Neural progenitor cell (in vitro differentiated cells): Measurements from ENCODE around the gene ZNRF1. TPM values are rescaled to one million over a fixed set of nuclear protein-coding genes. Genes with fewer than 3 reads are reported as not detected.
A peak's percentile ranks its signal among the peaks of the same experiment; 100 is the strongest.

ENCODE experiments used
- DNase-seq: peaks from one replicate; pipeline ENCODE4 v3.0.0-alpha.2; 2016; ENCODE audit warnings: low spot score
- H2AFZ ChIP-seq: fragments of 200-600 bp; sonication (generic); replicated peaks from 2 replicates; pipeline ENCODE4 v1.6.1; 2016; ENCODE audit warnings: antibody characterized with exemption
- H3F3A ChIP-seq: fragments of 200-600 bp; sonication (generic); 2 replicates; pipeline ENCODE4 v1.6.1; 2016; ENCODE audit warnings: antibody characterized with exemption, low read depth
- H3K27ac ChIP-seq: fragments of 200-600 bp; sonication (generic); 2 replicates; pipeline ENCODE4 v1.5.1; 2016; ENCODE audit warnings: mild to moderate bottlenecking
- H3K27me3 ChIP-seq: fragments of 200-600 bp; sonication (generic); 2 replicates; pipeline ENCODE4 v1.6.1; 2016; ENCODE audit warnings: mild to moderate bottlenecking, moderate library complexity
- H3K36me3 ChIP-seq: fragments of 200-600 bp; sonication (generic); 2 replicates; pipeline ENCODE4 v1.5.1; 2016
- H3K4me1 ChIP-seq: fragments of 200-600 bp; sonication (generic); 2 replicates; pipeline ENCODE4 v1.6.1; 2016; ENCODE audit warnings: mixed run types
- H3K4me2 ChIP-seq: fragments of 200-600 bp; sonication (generic); 2 replicates; pipeline ENCODE4 v1.6.1; 2016
- H3K4me3 ChIP-seq: fragments of 200-600 bp; sonication (generic); 2 replicates; pipeline ENCODE4 v1.5.1; 2016
- H3K79me2 ChIP-seq: fragments of 200-600 bp; sonication (generic); 2 replicates; pipeline ENCODE4 v1.6.1; 2016; ENCODE audit warnings: low read depth
- H3K9ac ChIP-seq: fragments of 200-600 bp; sonication (generic); 2 replicates; pipeline ENCODE4 v1.6.1; 2016
- H3K9me3 ChIP-seq: fragments of 200-600 bp; sonication (generic); 2 replicates; pipeline ENCODE4 v1.5.1; 2016; ENCODE audit warnings: low read depth
- H4K20me1 ChIP-seq: fragments of 200-600 bp; sonication (generic); 2 replicates; pipeline ENCODE4 v1.6.1; 2016; ENCODE audit warnings: low read depth
- H3K27ac Mint-ChIP-seq: 3 replicates; pipeline ENCODE4 v1.8.0; 2021; ENCODE audit warnings: mixed read lengths
- H3K27me3 Mint-ChIP-seq: 2 replicates; pipeline ENCODE4 v1.8.0; 2022; ENCODE audit warnings: low read depth, mild to moderate bottlenecking, inconsistent platforms, moderate library complexity, mixed read lengths; ENCODE audit not compliant: insufficient read depth
- H3K36me3 Mint-ChIP-seq: 3 replicates; pipeline ENCODE4 v1.8.0; 2021; ENCODE audit warnings: mixed read lengths
- H3K4me1 Mint-ChIP-seq: 3 replicates; pipeline ENCODE4 v1.8.0; 2021; ENCODE audit warnings: mixed read lengths
- H3K4me3 Mint-ChIP-seq: 3 replicates; pipeline ENCODE4 v1.8.0; 2021; ENCODE audit warnings: mild to moderate bottlenecking, moderate library complexity, mixed read lengths
- H3K9me3 Mint-ChIP-seq: 3 replicates; pipeline ENCODE4 v1.8.0; 2020; ENCODE audit warnings: mixed read lengths
- EZH2 ChIP-seq: fragments of 200-600 bp; sonication (generic); IDR thresholded peaks from 2 replicates; pipeline ENCODE4 v1.6.1; 2017; ENCODE audit warnings: antibody characterized with exemption, mild to moderate bottlenecking, moderate library complexity
- EZH2phosphoT487 ChIP-seq: fragments of 200-600 bp; sonication (generic); IDR thresholded peaks from 2 replicates; pipeline ENCODE4 v1.6.1; 2017; ENCODE audit warnings: antibody characterized with exemption
- total RNA-seq: library from RNA; depleted of rRNA; stranded (reverse); fragments of >200 nt; gene quantifications from 2 replicates; pipeline ENCODE4 v1.2.3, GENCODE V29; 2015; ENCODE audit warnings: low replicate concordance
- TF ChIP-seq, protein P1 (sequence below): fragments of 200-600 bp; sonication (generic); IDR thresholded peaks from 2 replicates; pipeline ENCODE4 v1.5.1; 2017; ENCODE audit warnings: antibody characterized with exemption, mild to moderate bottlenecking

Gene ZNRF1
- total RNA-seq, 1 donor from 2014 or later: 9.3 TPM

DNA sequence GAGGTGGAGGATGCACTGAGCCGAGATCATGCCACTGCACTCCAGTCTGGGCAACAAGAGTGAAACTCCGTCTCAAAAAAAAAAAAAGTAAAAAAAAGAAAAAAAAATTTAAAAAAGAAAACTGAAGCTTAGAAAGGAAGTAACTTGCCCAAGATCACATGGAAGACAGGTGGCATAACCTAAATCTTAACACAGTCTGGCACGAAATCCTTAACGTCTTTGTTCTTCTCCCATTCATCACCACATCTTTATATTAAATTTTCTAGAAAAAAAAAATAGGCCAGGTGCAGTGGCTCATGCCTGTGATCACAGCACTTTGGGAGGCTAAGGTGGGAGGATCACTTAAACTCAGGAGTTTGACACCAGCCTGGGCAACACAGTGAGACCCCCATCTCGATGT is 23.2 kb upstream of the ZNRF1 start:
- Histone ChIP-seq H3K27me3 (no peaks in the 10 kb centered on the region), H2AFZ (no peak overlapping the region), H3K79me2 (peaks cover 30% of the 10 kb centered on the region), H3K27ac (no peak overlapping the region), H3K36me3 (no peaks in the 10 kb centered on the region), H3K4me2 (no peak overlapping the region), H3K4me1 (no peaks in the 10 kb centered on the region), H3F3A (no peaks in the 10 kb centered on the region), H4K20me1 (peaks cover 13% of the 10 kb centered on the region), H3K4me3 (no peak overlapping the region), H3K9ac (no peak overlapping the region), H3K9me3 (no peaks in the 10 kb centered on the region)
- H3K9me3 Mint-ChIP-seq: no peaks in the 10 kb centered on the region
- peaks cover 2% of the 10 kb centered on the region for H3K27me3 Mint-ChIP-seq
- H3K4me1 Mint-ChIP-seq: no peaks in the 10 kb centered on the region
- no peak overlapping the region for H3K4me3 Mint-ChIP-seq
- H3K36me3 Mint-ChIP-seq: peaks cover 10% of the 10 kb centered on the region
- no peak overlapping the region for H3K27ac Mint-ChIP-seq
- DNase-seq: no peak
- TF ChIP-seq EZH2: no peak
- TF ChIP-seq EZH2phosphoT487: no peak
- TF ChIP-seq, protein P1, sequence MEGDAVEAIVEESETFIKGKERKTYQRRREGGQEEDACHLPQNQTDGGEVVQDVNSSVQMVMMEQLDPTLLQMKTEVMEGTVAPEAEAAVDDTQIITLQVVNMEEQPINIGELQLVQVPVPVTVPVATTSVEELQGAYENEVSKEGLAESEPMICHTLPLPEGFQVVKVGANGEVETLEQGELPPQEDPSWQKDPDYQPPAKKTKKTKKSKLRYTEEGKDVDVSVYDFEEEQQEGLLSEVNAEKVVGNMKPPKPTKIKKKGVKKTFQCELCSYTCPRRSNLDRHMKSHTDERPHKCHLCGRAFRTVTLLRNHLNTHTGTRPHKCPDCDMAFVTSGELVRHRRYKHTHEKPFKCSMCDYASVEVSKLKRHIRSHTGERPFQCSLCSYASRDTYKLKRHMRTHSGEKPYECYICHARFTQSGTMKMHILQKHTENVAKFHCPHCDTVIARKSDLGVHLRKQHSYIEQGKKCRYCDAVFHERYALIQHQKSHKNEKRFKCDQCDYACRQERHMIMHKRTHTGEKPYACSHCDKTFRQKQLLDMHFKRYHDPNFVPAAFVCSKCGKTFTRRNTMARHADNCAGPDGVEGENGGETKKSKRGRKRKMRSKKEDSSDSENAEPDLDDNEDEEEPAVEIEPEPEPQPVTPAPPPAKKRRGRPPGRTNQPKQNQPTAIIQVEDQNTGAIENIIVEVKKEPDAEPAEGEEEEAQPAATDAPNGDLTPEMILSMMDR: no peak

GRCh38 chr16:74982256-74982655 is 16.6 kb upstream of the ZNRF1 start:
- peaks cover 63% of the 10 kb centered on the region for H3K79me2 ChIP-seq
- Mint-ChIP-seq H3K4me1 (peaks cover 9% of the 10 kb centered on the region), H3K27ac (no peak overlapping the region), H3K9me3 (no peaks in the 10 kb centered on the region), H3K36me3 (peaks cover 8% of the 10 kb centered on the region), H3K4me3 (no peak overlapping the region), H3K27me3 (no peaks in the 10 kb centered on the region)
- peaks cover 6% of the 10 kb centered on the region for H4K20me1 ChIP-seq
- DNase-seq: no peak
- no peak overlapping the region for H3K9ac ChIP-seq
- no peaks in the 10 kb centered on the region for H3K4me1 ChIP-seq
- H3K4me2 ChIP-seq: no peak overlapping the region
- H3F3A ChIP-seq: peaks cover 4% of the 10 kb centered on the region
- TF ChIP-seq EZH2 (no peak), EZH2phosphoT487 (no peak)
- TF ChIP-seq, protein P1: no peak
- no peaks in the 10 kb centered on the region for H3K36me3 ChIP-seq
- H2AFZ ChIP-seq: no peak overlapping the region
- H3K4me3 ChIP-seq: no peak overlapping the region
- H3K27ac ChIP-seq: no peak overlapping the region
- H3K27me3 ChIP-seq: no peaks in the 10 kb centered on the region
- H3K9me3 ChIP-seq: no peaks in the 10 kb centered on the region

GRCh38 chr16:74984194-74984528 is 14.7 kb upstream of the ZNRF1 start:
- peaks cover 4% of the 10 kb centered on the region for H3F3A ChIP-seq
- Mint-ChIP-seq H3K36me3 (no peaks in the 10 kb centered on the region), H3K27me3 (peaks cover 2% of the 10 kb centered on the region), H3K4me1 (peaks cover 9% of the 10 kb centered on the region), H3K9me3 (no peaks in the 10 kb centered on the region), H3K27ac (no peak overlapping the region), H3K4me3 (peak overlapping the region; percentile 96)
- peak overlapping the region; percentile 96 for H3K4me2 ChIP-seq
- no peaks in the 10 kb centered on the region for H3K4me1 ChIP-seq
- no peak overlapping the region for H3K27ac ChIP-seq
- H3K79me2 ChIP-seq: peaks cover 48% of the 10 kb centered on the region
- peak overlapping the region; percentile 73 for H3K9ac ChIP-seq
- no peaks in the 10 kb centered on the region for H3K27me3 ChIP-seq
- DNase-seq: no peak
- no peaks in the 10 kb centered on the region for H3K9me3 ChIP-seq
- H2AFZ ChIP-seq: peak overlapping the region; percentile 94
- TF ChIP-seq, protein P1: no peak
- TF ChIP-seq EZH2 (no peak), EZH2phosphoT487 (no peak)
- peak overlapping the region; percentile 96 for H3K4me3 ChIP-seq
- H4K20me1 ChIP-seq: peaks cover 6% of the 10 kb centered on the region
- no peaks in the 10 kb centered on the region for H3K36me3 ChIP-seq
